ENCODE data around the gene SCIMP.
"Not testable (repeated sequence)": the region's sequence is repeated elsewhere in the genome, so short reads cannot be mapped to it uniquely, and the experiment has no call there.

SCIMP gene

DNA sequence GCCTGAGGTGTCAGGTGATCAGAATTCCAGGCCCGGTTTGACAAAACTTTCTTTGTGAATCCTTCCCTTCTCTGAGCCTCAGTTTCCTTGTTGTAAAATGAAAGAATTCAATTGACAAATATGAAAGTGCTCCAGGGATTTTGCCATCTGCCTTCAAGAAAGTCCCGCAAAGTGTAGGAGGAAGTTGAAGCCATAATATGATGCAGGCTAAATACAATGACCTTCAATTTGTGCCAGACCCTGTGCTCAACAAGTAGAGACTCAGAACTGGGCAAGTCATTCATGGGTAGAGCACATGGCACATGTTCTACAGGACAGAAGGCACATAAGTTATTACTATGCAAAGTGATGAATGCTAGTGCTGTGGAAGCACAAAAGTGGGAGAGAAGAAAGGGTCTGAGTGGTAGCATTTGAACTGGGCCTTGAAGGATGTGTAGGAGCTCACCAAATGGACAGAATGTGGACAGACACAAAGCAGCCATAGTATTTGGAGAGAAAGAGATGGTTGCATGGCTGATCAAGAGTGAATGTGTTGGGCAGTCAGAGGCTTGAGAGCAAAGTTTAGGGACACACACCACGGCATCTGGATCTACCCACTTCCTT is 2.4 kb upstream of the SCIMP start:
- no peak for DNase-seq

GRCh38 chr17:5233492-5233891 is 1.2 kb downstream of the SCIMP start:
- DNase-seq = not testable (repeated sequence)

DNA sequence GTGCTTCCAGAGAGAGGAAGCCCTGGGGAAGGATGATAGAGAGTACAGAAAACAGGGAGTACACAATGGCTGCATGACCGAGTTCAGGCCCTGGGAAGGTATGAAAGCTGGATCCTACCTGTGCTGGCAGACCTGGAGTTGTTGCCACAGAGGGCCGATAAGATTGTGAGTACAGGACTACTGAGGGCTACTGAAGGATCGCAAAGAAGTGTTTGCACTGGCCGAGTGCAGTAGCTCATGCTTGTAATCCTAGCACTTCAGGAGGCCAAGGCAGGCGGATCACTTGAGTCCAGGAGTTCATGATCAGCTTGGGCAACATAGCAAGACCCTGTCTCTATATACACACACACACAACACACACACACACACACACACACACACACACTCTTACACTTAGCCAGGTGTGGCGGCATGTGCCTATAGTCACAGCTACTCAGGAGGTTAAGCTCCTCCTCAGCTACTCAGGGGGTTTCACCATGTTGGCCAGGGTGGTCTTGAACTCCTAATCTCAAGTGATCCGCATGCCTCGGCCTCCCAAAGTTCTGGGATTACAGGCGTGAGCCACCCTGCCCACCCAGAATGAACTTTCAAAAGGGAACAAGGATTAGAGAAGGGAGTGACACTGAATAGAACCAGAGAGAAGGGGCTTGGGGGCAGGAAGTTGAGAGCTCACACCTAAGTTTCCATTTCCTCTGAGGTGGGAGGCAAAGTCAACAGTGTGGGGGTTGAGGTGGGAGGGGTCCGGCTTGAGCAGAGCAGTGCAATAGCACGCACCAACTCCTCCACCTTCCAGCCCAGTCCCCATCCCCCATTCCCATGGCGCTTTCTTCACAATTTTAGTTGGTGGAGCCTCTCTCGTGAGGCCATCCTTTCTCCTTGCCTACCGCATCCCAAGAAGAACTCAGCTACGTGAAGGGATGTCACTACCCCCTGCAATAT is 7.5 kb downstream of the SCIMP start:
- no peak for DNase-seq

GRCh38 chr17:5225668-5226457 is 8.8 kb downstream of the SCIMP start:
- DNase-seq = no peak

DNA sequence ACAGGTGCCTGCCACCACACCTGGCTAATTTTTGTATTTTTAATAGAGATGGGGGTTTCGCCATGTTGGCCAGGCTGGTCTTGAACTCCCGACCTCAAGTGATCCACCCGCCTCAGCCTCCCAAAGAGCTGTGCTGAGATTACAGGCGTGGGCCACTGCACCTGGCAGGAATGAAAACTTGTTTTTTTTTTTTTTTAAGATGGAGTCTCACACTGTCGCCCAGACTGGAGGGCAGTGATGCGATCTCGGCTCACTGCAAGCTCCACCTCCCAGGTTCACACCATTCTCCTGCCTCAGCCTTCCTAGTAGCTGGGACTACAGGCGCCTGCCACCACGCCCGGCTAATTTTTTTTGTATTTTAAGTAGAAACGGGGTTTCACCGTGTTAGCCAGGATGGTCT is 12.7 kb downstream of the SCIMP start:
- DNase-seq = not testable (repeated sequence)

DNA sequence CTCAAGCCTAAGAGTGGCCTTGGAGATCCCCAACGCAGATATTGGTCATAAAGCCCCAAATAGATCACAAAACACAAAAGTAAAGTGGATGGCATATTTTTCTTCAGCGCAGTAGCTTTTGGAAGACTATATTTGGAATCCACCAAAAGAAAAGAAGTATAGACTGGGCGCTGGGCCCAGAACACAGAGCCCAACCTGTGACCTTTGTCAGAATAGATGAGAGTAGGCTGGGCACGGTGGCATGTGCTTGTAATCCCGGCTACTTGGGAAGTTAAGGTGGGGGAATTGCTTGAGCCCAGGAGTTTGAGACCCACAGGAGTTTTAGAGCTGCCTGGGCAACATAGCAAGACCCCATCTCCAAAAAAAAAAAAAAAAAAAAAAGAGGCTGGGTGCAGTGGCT is 14.6 kb downstream of the SCIMP start:
- DNase-seq = no peak

DNA sequence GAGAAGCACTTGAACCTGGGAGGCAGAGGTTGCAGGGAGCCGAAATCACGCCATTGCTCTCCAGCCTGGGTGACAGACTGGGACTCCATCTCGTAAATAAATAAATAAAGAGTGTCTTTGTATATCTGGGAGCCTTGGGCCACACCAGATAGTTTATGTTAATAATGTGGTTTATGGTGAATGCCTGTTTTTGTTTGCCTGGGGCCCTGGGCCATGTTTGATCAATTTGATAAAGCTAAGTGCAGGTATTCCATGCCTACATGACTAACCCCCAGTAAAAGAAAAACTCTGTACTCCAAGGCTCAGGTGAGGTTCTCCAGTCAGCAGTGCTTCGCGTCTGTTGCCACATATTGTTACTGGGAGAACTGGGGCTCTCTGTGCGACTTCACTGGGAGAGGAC is 15.1 kb downstream of the SCIMP start:
- no peak for DNase-seq

DNA sequence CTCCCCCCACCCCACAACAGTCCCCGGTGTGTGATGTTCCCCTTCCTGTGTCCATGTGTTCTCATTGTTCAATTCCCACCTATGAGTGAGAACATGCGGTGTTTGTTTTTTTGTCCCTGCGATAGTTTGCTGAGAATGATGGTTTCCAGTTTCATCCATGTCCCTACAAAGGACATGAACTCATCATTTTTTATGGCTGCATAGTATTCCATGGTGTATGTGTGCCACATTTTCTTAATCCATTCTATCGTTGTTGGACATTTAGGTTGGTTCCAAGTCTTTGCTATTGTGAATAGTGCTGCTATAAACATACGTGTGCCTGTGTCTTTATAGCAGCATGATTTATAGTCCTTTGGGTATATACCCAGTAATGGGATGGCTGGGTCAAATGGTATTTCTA is 17.1 kb downstream of the SCIMP start:
- DNase-seq = not testable (repeated sequence)

DNA sequence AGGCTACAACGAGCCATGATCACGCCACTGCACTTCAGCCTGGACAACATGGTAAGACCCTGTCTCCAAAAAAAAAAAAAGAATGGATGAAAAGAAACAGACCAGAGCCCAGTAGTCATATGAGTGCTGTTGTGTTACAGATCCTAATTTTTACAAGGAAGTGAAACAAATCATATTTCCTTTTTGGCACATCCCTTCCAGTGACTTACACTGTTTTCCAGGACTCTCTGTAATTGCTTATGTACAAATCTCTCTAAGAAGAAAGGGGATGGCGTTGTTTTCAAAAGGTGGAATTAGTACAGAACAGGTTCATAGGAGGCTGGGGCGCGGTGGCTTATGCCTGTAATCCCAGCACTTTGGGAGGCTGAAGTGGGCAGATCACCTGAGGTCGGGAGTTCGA is 23.2 kb downstream of the SCIMP start:
- no peak for DNase-seq

DNA sequence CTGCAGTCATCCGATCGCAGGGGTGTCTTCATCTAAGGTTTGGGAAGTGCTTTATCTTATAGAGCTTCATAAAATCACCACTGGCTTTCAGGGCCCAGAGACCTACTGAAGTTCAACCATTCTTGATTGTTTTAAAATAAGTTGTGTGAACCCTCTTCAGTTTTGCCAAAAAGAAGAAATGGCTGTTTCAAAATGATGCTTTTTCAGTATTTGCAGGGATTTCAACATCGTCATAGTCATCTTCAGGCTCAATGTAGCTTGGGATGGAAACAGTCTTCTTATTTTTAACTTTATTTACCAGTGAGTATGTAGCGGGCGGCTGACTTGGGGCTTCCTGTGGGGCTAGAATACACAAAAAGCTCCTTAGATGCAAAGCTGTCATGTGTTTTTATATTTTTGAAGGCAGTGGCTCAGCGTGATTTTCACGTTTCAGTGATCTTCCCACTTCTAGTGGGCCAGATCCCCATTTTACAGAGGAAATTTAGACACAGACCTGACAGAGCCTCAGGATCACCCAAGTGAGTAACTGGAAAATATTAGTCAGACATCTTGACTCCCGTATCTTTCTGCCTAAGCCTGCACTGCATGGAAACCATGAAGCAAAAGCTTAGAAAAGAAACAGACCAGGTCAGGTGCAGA is 23.9 kb downstream of the SCIMP start:
- no peak for DNase-seq

DNA sequence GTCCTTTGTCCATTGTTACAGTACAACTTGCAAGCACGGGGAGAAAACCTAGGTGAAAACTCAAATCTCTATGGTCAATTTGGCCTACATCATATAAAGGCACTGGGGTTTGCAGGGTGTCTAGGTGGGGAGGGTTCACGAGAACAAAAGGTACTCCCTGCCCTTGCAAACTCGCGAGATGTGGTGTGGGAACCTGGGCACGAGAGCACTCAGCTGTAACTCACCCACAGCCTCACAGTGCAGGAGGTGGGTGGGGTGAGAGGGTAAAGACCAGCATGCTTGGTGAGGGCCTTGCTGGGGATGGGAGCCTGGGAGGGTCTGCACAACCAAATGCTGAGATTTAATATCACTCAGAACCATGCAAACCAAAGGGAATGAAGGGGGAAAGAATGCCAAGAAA is 24.6 kb downstream of the SCIMP start:
- no peak for DNase-seq

DNA sequence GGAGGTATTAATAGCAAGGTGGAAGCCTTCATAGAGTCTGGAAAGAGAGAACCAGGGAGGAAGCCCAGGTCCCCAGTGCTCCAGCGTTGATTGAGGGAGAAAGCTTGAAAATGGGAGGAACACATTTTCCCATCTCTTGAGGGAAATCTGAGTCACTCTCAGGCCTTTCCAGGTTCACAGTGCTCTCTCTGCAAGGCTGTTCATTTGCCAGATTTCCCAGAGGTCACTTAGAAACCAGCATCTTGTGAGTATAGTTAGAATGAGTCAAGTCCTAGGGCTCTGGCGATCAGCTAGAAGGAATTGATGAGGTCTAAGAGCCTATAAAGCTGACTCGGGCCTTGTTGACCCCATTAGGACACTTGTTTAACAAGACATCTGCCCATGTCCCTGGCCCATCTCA is 25.3 kb downstream of the SCIMP start:
- DNase-seq = no peak

DNA sequence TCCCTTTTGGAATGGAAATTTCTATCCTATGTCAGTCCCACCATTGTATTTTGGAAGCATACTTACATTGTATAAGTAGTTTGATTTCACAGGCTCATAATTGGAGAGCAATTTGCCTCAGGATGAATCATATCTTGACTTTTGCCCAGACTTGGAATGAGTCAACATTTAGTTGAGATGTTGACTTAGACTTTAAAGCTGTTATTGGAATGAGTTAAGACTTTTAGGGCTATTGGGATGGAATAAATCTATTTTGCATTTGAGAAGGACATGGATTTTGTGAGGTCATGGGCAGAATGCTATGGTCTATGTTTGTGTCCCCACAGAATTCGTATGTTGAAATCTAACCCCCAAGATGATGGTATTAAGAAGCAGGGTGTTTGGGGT is 30.8 kb downstream of the SCIMP start:
- DNase-seq = no peak

DNA sequence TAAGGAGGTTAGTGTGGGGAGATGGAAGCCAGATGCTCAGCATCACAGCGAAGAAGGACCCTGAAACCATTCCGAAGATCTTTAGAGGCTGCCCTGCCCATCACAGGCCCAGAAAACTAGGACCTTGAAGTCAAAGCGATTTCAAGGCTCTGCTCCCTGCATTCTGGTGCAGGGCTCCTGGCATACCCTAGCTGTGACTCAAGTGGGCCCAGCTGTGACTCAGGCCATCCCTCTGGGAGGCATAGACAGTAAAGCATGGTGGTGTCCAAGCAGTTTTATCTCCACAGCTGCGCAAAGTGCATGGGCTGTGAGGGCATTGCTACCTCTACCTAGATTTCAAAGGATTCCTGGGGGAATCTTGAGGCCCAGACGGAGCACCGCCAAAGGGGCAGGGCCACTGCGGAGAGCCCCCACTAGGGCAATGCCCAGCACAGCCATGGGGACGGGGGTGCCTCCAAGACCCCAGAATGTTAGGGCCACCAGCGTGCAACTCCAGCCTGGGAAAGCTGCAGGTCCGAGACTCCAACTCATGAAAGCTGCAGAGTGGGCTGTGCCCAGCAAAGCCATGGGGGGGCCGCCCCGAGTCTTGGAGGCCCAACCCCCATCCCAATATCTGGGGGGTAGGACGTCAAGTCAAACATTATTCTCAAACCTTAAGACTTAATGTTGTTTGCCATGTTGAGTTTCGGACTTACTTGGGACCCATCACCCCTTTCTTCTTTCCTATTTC is 31.3 kb downstream of the SCIMP start:
- DNase-seq = no peak

GRCh38 chr17:5201011-5201410 is 33.6 kb downstream of the SCIMP start:
- DNase-seq = no peak

GRCh38 chr17:5200360-5200759 is 34.3 kb downstream of the SCIMP start:
- no peak for DNase-seq

DNA sequence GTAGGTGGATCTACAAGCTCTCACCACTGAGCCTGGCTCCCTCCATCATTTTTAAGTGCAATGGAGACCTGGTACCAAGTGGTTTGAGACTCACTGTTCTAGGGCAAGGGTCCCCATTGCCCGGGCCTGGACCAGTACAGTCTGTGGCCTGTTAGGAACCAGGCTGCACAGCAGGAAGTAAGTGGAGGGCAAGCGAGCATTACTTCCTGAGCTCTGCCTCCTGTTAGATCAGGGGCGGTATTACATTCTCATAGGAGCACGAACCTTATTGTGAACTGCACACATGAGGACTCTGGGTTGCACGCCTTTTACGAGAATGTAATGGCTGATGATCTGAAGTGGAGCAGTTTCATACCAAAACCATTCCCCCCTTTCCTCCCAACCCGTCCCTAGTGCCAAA is 36.2 kb downstream of the SCIMP start:
- no peak for DNase-seq

DNA sequence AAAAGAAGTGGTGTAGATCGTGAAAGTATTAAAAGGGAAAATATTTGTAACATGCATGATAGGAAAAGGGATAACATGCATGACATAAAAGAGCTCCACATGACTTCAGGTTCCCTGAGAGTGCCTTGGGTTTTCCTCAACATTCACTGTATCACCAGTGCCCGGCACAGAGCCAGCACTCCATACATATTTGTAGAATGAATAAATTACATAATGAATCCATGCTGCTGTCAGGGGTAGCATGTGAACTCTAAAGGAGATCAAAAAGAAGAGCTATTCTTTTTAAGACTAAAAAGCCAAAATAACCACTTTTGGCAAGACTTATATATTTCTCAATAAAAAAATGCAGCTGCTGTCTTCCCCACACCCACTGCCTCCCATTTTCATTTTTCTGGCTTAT is 40.3 kb downstream of the SCIMP start:
- no peak for DNase-seq

- peak; percentile 87 for DNase-seq
Observed at GRCh38 chr17:5191541-5192417, 42.9 kb downstream of the SCIMP start, which contains the start of gene ZNF594. Gene ZNF594, minus strand, starts transcription at chr17:5191868. Its CDS starts 7,612 bp downstream, at chr17:5184256.

DNA sequence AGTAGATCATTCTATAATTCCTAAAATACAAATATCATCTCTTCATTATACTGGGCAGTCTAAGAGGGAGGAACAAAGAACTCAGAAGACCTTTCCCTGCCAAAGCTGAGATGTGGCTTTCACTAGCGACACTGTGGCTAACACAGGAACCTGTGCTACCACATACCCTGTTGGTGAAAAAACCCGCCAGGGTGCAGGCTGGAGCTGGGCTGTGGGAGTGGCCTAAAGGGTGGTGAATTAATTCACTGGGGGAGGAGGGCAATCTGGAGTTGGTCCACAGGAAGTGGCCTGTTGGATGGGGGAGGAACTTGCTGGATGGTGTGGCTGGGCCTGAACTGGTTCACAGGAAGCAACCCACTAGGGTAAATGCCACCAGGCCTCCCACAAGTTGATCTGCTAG is 50.4 kb downstream of the SCIMP start:
- no peak for DNase-seq

GRCh38 chr17:5183410-5183793 is 51.3 kb downstream of the SCIMP start:
- no peak for DNase-seq
